Measurements from ENCODE around the gene FRK.
"Not testable (repeated sequence)": the region's sequence is repeated elsewhere in the genome, so short reads cannot be mapped to it uniquely, and the experiment has no call there.

Gene FRK

DNA sequence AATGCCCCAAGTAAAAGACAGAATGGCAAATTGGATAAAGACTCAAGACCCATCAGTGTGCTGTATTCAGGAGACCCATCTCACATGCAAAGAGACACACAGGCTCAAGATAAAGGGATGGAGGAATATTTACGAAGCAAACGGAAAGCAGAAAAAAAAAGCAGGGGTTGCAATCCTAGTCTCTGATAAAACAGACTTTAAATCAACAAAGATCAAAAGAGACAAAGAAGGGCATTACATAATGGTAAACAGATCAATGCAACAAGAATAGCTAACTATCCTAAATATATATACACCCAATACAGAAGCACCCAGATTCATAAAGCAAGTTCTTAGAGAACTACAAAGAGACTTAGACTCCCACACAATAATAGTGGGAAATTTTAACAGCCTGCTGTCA is 123.2 kb downstream of the FRK start:
- DNase-seq, result not testable (repeated sequence)

DNA sequence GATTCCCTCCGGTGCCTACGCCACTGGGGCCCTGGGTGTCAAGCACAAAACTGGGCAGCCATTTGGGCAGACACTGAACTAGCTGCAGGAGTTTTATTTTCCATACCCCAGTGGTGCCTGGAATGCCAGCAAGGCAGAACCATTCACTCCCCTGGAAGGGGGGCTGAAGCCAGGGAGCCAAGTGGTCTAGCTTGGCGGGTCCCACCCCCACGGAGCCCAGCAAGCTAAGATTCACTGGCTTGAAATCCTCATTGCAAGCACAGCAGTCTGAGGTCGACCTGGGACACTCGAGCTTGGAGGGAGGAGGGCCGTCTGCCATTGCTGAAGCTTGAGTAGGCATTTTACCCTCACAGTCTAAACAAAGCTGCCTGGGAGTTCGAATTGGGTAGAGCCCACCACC is 125.3 kb downstream of the FRK start:
- no peak for DNase-seq

GRCh38 chr6:115934829-115935228 is 125.9 kb downstream of the FRK start:
- DNase-seq, result no peak

GRCh38 chr6:115934145-115934544 is 126.5 kb downstream of the FRK start:
- DNase-seq, result no peak

DNA sequence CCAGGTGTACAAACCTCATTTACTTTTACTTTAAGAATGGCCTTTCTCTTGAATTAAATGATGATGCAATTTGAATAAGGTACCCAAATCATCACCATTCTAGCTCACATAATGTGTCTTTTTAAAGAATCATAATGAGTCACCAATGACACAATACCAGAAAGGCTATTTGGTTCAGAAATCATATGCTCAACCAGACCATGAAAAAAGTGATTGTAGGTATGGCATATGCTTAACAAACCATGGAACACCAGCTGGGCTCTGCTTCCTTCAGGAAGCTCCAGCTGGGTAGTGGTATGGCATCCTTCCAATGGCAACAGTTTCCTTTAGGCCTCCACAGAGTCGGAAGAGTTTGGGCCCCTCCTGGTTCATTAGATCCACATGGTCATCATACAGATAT is 128.2 kb downstream of the FRK start:
- no peak for DNase-seq

- DNase-seq, result not testable (repeated sequence)
These were observed 132.7 kb downstream of the FRK start for GRCh38 chr6:115928000-115928399.

- DNase-seq, result no peak
These were observed 137.7 kb downstream of the FRK start for GRCh38 chr6:115922971-115923370.

DNA sequence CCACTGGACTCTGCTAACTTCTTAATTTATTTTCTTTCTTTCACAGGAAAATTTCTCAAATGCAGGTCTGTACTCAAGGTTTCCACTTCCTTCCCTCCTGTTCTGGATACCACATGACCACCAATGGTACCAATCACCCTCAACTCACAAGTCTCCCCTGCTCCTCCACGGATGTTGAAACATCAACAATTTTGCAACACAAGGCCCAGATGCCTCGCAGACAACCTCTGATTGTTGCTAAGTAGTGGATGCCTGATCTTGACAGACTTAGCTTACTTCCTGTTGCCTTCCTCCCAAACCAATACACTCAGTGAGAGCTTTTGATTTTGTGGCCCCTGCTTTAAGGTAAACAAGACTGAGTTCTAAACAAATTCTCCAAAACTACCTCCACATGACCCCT is 146.6 kb downstream of the FRK start:
- DNase-seq, result no peak

GRCh38 chr6:115909923-115910546 is 150.7 kb downstream of the FRK start:
- no peak for DNase-seq

GRCh38 chr6:115908906-115909559 is 151.7 kb downstream of the FRK start:
- DNase-seq, result no peak

DNA sequence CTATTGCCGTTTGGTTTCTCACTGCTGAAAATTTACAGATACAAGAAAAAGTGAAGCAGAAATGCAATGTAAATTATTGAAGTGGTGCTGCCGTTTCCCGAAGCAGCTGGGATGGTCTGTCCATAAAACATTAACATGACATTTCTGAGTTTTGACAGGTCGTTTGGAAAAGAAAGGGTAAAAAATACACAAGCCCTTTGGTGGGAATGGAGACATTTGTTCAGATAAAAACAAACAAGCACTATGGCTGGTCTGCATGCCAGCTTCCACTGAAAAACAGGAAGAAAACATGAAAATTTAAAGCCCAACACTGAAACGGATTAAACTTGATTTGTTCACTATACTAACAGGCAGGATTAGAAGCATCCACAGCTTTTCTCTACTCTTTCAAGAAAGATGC is 155.2 kb downstream of the FRK start:
- DNase-seq, result no peak

DNA sequence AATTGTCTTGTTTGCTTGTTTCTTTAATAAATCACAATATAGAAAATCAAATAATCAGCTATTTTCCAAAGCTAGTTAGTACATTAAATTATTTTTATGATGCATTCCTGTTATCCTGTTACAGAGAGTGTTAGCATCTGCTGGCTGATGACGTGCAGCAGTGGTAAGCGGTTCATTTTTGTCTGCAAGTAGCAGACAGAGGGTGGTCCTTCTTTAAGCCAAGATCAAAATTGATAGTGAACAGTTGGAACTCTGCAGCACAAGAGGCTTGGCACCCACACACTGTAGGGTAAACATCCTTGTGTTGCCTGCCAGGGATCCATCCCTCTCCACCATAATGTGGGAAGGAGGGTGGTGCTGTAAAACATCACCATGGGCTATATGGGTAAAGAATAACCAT is 158.3 kb downstream of the FRK start:
- no peak for DNase-seq

DNA sequence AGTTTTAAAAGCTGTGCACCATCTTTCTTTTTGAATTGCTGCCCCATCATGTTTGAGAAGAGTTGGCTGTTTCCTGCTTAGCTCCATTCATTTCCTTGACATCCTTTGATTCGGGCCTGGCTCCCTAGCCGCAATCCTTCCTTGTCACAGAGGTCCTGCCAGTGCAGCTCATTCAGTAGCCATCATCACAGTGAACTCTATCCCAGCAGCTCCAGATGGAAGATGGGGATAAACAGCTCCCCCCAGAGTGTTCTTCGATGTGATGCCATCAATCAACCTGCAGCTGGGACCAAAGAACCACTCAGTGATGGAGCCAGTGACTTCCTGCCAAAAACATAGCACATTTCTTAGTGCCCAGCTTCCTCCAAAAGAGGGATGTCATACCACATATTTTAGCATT is 158.8 kb downstream of the FRK start:
- DNase-seq, result no peak

DNA sequence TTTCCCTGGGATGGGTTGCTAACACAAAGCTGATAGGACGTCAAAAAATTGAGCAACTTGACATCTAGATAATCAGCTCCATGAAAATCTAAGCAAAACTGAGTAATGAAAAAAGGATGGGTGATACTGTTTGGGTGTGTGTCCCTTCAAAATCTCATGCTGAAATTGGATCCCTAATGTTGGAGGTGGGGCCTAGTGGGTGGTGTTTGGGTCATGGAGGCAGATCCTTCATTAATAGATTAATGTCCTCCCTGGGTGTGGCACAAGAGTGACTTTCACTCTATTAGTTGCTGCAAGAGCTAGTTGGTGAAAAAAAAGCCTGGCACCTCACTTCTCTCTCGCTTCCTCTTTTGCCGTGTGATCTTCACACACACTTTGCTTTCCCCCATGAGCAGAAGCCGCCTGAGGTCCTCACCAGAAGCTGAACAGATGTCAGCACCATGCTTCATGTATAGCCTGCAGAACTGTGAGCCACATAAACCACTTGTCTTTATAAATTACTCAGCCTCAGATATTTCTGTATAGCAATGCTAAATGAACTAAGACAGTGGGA is 160.9 kb downstream of the FRK start:
- DNase-seq, result no peak

GRCh38 chr6:115898246-115898645 is 162.4 kb downstream of the FRK start:
- DNase-seq, result no peak

- DNase-seq, result no peak
These were observed 164.1 kb downstream of the FRK start for GRCh38 chr6:115896538-115897129.

- no peak for DNase-seq
These were observed 166.2 kb downstream of the FRK start for GRCh38 chr6:115894426-115894992.

GRCh38 chr6:115891750-115892149 is 168.9 kb downstream of the FRK start:
- no peak for DNase-seq

DNA sequence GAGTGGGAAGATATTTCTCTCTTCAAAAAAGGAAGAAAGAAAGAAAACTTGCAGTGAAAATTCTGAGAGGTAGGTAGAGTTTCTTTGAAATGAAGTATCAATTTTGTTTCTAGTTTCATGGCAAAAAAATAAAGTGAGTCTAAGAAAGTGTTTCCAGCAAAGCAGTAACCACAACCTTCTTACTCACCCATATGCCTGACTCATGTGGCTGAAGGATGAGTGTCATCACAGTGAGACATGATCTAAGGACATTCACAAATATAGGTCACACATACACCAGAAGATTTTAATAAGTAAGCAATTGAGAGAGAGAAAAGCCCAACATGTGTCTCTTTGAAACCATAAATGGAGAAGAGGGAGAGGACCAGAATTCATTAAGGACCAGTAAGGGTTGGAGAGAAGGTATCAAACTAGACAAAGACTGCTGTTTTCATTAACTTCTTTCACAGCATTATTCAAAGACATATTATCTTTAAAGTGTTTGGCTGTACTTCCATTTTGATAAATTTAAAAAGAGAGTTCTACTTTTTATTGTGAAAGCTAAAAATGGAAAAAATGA is 169.5 kb downstream of the FRK start:
- no peak for DNase-seq

DNA sequence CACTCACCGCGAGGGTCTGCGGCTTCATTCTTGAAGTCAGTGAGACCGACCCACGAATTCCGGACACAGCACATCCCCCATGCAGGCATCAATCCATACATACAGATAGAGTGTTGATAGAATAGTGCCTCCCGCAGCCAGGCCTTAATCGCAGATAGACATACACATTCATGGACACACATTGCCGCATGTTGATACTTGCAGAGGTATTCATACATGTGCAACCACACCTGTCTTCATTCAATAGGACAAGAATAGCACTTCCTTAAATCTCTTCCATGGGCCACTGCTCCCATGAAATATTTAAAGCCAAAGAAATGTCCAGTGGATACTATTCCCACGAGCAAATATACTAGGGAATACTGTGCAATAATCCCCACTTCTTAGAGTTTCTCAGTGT is 170.5 kb downstream of the FRK start:
- no peak for DNase-seq

- DNase-seq, result not testable (repeated sequence)
These were observed 171.8 kb downstream of the FRK start for GRCh38 chr6:115888687-115889470.

DNA sequence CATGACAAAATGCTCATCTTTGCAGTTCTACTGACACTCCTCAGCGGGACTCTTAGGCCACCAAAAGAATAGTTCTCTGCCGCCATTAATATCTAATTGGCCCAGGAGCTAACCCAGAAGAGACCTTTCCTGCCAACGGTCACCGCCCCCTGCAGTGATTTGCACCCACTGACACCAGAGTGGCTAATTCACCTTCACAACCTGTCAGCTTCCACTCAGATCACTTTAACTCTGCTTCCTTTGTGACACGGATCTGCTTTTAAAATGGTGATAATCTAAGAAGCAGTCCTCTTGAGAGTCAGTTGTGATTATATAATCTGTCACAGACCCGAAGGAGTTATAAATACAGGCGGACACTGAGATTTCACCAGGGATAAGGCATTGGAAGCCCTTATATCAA is 172.8 kb downstream of the FRK start:
- DNase-seq, result no peak
